HCT116 (cell line): ENCODE data around the gene WT1. TPM values are rescaled to one million over a fixed set of nuclear protein-coding genes. Genes with fewer than 3 reads are reported as not detected.

Experiments used
- ATAC-seq: fragments of 200-7000 bp; cut with Tn5 transposase; 2 replicates; pipeline ENCODE4 v1.9.1; 2020; ENCODE audit warnings: mild to moderate bottlenecking, moderate library complexity
- BruUV-seq: library from RNA; stranded (reverse); fragments of 400-500 nt; replicated peaks from 2 replicates; lab custom pipeline; 2021; lab: Mats Ljungman, UMichigan
- CTCF ChIA-PET: fragments of 300-600 bp; sonication (Branson Sonifier 250); formaldehyde crosslinking; loops from one replicate; lab custom pipeline; 2021; ENCODE audit warnings: antibody characterized with exemption; lab: Charles Lee
- POLR2A ChIA-PET: fragments of 300-600, 350-600 bp; sonication (Branson Sonifier 250); formaldehyde crosslinking; loops from one replicate; lab custom pipeline; 2021; ENCODE audit warnings: antibody characterized with exemption; lab: Charles Lee
- RAD21 ChIA-PET, 2 experiments: fragments of 300-600 bp; sonication (Branson Sonifier 250); formaldehyde crosslinking; loops; one replicate each; lab custom pipeline; 2023; ENCODE audit warnings: low total read pairs in 2 of 2; ENCODE audit not compliant: uncharacterized antibody in 2 of 2, unreplicated experiment in 2 of 2, low non-redundant PET in 1 of 2; lab: Charles Lee
- DNase-seq: peaks from one replicate; pipeline ENCODE4 v3.0.0-alpha.2; 2010; ENCODE audit warnings: low read depth, low spot score
- H2AFZ ChIP-seq: fragments of 200-600 bp; shearing (Covaris generic), sonication (generic); 2 replicates; pipeline ENCODE4 v1.6.1; 2017; ENCODE audit warnings: low read depth, mixed run types, mixed read lengths, antibody characterized with exemption, low read length; ENCODE audit not compliant: poor library complexity, severe bottlenecking
- H3K27ac ChIP-seq: 2 replicates; pipeline ENCODE4 v1.5.1; 2012; ENCODE audit warnings: low read depth, low read length
- H3K27me3 ChIP-seq: fragments of 200-600 bp; sonication (generic); 2 replicates; pipeline ENCODE4 v1.6.1; 2016; ENCODE audit warnings: mixed run types, low read length, mixed read lengths; ENCODE audit not compliant: insufficient read depth
- H3K36me3 ChIP-seq, 2 experiments: fragments of 200-500 bp in 1 of 2; fragments of 200-600 bp in 1 of 2; sonication (Bioruptor generic) in 1 of 2; sonication (generic) in 1 of 2; 2 replicates each; pipeline versions ENCODE4 v1.5.1 to v1.6.1; 2014 to 2016; ENCODE audit warnings: low read length in 2 of 2, inconsistent platforms in 1 of 2, mixed read lengths in 1 of 2, mixed run types in 1 of 2; ENCODE audit not compliant: insufficient read depth in 2 of 2, control insufficient read depth in 1 of 2
- H3K4me1 ChIP-seq, 2 experiments: fragments of 200-600 bp in 1 of 2; sonication (generic) in 1 of 2; 2 replicates each; pipeline versions ENCODE4 v1.5.1 to v1.6.1; 2012 to 2017; ENCODE audit warnings: low read length in 2 of 2, inconsistent platforms in 1 of 2, mild to moderate bottlenecking in 1 of 2, mixed read lengths in 1 of 2, mixed run types in 1 of 2, moderate library complexity in 1 of 2; ENCODE audit not compliant: insufficient read depth in 2 of 2, control insufficient read depth in 1 of 2
- H3K4me2 ChIP-seq: fragments of 200-600 bp; sonication (generic); 2 replicates; pipeline ENCODE4 v1.6.1; 2017; ENCODE audit warnings: mixed run types, low read length, mixed read lengths
- H3K4me3 ChIP-seq, 2 experiments: fragments of 200-600 bp in 1 of 2; sonication (generic) in 1 of 2; replicated peaks in 1 of 2; 2 replicates each; pipeline ENCODE4 v1.5.1; 2011 to 2016; ENCODE audit warnings: low read length in 2 of 2, control low read depth in 1 of 2, low read depth in 1 of 2, mild to moderate bottlenecking in 1 of 2, mixed read lengths in 1 of 2, mixed run types in 1 of 2
- H3K79me2 ChIP-seq: fragments of 200-600 bp; sonication (generic); 2 replicates; pipeline ENCODE4 v1.6.1; 2017; ENCODE audit warnings: mild to moderate bottlenecking, mixed run types, low read length, moderate library complexity, mixed read lengths; ENCODE audit not compliant: insufficient read depth
- H3K9ac ChIP-seq: fragments of 200-600 bp; sonication (generic); 2 replicates; pipeline ENCODE4 v1.6.1; 2016; ENCODE audit warnings: low read length, mixed read lengths
- H3K9me2 ChIP-seq: fragments of 200-600 bp; sonication (generic), shearing (Covaris generic); 2 replicates; pipeline ENCODE4 v1.6.1; 2017; ENCODE audit warnings: mixed run types, mild to moderate bottlenecking, moderate library complexity; ENCODE audit not compliant: insufficient read depth
- H3K9me3 ChIP-seq, 2 experiments: fragments of 200-500 bp in 1 of 2; fragments of 200-600 bp in 1 of 2; sonication (Bioruptor generic) in 1 of 2; sonication (generic) in 1 of 2; 2 replicates each; pipeline ENCODE4 v1.6.1; 2014 to 2017; ENCODE audit warnings: low read length in 2 of 2, mixed read lengths in 2 of 2, inconsistent platforms in 1 of 2, low read depth in 1 of 2, mild to moderate bottlenecking in 1 of 2, mixed run types in 1 of 2, moderate library complexity in 1 of 2; ENCODE audit not compliant: control insufficient read depth in 1 of 2, insufficient read depth in 1 of 2
- H4K20me1 ChIP-seq: fragments of 200-600 bp; sonication (generic), shearing (Covaris generic); 2 replicates; pipeline ENCODE4 v1.6.1; 2017; ENCODE audit warnings: mixed run types, mild to moderate bottlenecking, moderate library complexity; ENCODE audit not compliant: insufficient read depth
- FOSL1 ChIP-seq: IDR thresholded peaks from 2 replicates; pipeline ENCODE4 v1.6.1; 2012; ENCODE audit warnings: low read depth
- JUND ChIP-seq: IDR thresholded peaks from 2 replicates; pipeline ENCODE4 v1.6.1; 2012
- POLR2A ChIP-seq: IDR thresholded peaks from 2 replicates; pipeline ENCODE4 v1.7.0; 2011; ENCODE audit warnings: borderline replicate concordance; ENCODE audit not compliant: insufficient read depth, insufficient read length; ENCODE audit errors: extremely low read depth
- POLR2AphosphoS5 ChIP-seq: IDR thresholded peaks from 2 replicates; pipeline ENCODE4 v1.6.1; 2011; ENCODE audit warnings: mild to moderate bottlenecking, low read depth, low read length, moderate library complexity
- RAD21 ChIP-seq: IDR thresholded peaks from 2 replicates; pipeline ENCODE4 v1.6.1; 2012; ENCODE audit warnings: low read depth, mild to moderate bottlenecking
- SP1 ChIP-seq: IDR thresholded peaks from 2 replicates; pipeline ENCODE4 v1.6.1; 2012; ENCODE audit warnings: low read depth
- SRF ChIP-seq: IDR thresholded peaks from 2 replicates; pipeline ENCODE4 v1.6.1; 2012; ENCODE audit warnings: low read depth
- intact Hi-C: fragments of 100-400 bp; cut with micrococcal nuclease; formaldehyde crosslinking; loops from 2 replicates; pipeline ENCODE4 v1.10.0; 2022
- total RNA-seq: library from RNA; stranded (reverse); gene quantifications from one replicate; pipeline ENCODE4 v1.2.1, GENCODE V29; 2021; ENCODE audit not compliant: unreplicated experiment
- TF ChIP-seq, protein P1 (sequence below): IDR thresholded peaks from 2 replicates; pipeline ENCODE4 v1.6.1; 2012; ENCODE audit warnings: low read depth
- TF ChIP-seq, protein P2 (sequence below): IDR thresholded peaks from 2 replicates; pipeline ENCODE4 v1.6.1; 2012

The WT1 gene
- total RNA-seq, 1 experiment from 2014 or later, result 0.07 TPM

DNA sequence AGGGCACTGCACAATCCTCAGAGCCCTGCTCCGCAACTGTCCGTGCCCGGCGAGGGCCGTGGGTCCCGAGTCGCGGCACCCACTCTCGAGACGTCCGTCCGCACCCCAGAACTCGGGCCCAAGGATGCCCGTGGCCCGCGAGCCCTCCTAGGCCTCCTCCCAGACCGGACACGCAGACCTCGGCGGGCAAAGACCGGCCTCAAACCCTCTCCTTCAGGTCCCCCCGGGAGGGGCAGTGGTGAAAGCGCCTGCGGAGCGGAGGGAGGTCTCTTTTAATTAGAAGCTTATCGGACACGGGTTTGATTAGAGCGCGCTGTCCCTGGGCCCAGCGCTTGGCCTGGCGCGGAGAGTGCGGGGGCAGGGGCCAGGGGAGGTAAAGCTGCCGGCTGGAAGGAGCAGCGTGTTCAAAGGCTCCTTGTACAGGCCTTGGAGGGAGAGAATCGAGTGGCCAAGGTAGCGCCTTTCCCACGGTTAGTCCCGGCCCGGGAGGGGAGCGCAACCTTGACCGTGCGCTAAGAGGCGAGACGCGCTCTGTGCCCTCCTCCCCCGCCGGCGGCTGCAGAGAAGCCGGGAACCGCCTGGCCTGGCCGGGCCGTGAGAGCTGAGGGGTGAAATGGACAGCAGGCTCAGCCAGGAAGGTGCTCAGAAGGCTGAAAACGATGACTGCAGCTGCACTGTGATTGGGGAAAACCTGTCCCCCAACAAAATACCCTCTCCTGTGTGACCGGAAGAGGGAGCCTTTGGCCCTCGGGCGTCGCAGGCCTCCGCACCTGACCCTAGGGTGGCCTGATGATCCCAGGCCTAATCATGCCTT is 4.6 kb downstream of the WT1 start:
- intact Hi-C loops, result no loop called here
- no peaks in the 10 kb centered on the region for H3K36me3 ChIP-seq
- no peaks in the 10 kb centered on the region for H3K4me1 ChIP-seq
- no peaks in the 10 kb centered on the region for H4K20me1 ChIP-seq
- TF ChIP-seq POLR2AphosphoS5, result no peak
- no peak for TF ChIP-seq RAD21
- no peak for TF ChIP-seq SP1
- no peak for TF ChIP-seq JUND
- TF ChIP-seq SRF, result no peak
- TF ChIP-seq, protein P1, sequence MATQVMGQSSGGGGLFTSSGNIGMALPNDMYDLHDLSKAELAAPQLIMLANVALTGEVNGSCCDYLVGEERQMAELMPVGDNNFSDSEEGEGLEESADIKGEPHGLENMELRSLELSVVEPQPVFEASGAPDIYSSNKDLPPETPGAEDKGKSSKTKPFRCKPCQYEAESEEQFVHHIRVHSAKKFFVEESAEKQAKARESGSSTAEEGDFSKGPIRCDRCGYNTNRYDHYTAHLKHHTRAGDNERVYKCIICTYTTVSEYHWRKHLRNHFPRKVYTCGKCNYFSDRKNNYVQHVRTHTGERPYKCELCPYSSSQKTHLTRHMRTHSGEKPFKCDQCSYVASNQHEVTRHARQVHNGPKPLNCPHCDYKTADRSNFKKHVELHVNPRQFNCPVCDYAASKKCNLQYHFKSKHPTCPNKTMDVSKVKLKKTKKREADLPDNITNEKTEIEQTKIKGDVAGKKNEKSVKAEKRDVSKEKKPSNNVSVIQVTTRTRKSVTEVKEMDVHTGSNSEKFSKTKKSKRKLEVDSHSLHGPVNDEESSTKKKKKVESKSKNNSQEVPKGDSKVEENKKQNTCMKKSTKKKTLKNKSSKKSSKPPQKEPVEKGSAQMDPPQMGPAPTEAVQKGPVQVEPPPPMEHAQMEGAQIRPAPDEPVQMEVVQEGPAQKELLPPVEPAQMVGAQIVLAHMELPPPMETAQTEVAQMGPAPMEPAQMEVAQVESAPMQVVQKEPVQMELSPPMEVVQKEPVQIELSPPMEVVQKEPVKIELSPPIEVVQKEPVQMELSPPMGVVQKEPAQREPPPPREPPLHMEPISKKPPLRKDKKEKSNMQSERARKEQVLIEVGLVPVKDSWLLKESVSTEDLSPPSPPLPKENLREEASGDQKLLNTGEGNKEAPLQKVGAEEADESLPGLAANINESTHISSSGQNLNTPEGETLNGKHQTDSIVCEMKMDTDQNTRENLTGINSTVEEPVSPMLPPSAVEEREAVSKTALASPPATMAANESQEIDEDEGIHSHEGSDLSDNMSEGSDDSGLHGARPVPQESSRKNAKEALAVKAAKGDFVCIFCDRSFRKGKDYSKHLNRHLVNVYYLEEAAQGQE, result no peak
- TF ChIP-seq, protein P2, sequence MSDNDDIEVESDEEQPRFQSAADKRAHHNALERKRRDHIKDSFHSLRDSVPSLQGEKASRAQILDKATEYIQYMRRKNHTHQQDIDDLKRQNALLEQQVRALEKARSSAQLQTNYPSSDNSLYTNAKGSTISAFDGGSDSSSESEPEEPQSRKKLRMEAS, result no peak
- TF ChIP-seq POLR2A, result no peak
- no peak for TF ChIP-seq FOSL1
- no peak overlapping the region for H3K4me2 ChIP-seq
- ChIA-PET RAD21 (no interaction called here), CTCF (no interaction called here), POLR2A (no interaction called here)
- no peaks in the 10 kb centered on the region for H3K79me2 ChIP-seq
- no peak overlapping the region for H2AFZ ChIP-seq
- no peak for DNase-seq
- BruUV-seq, result no TSS peak
- H3K9me2 ChIP-seq, result no peaks in the 10 kb centered on the region
- no peak overlapping the region for H3K4me3 ChIP-seq
- ATAC-seq, result no peak; the same call in 1 of the 2 replicates
- no peaks in the 10 kb centered on the region for H3K27me3 ChIP-seq
- H3K9ac ChIP-seq, result no peak overlapping the region
- no peak overlapping the region for H3K27ac ChIP-seq
- H3K9me3 ChIP-seq, result no peaks in the 10 kb centered on the region
